ENCODE measurements around the gene TMED9. TPM values are rescaled to one million over a fixed set of nuclear protein-coding genes. Genes with fewer than 3 reads are reported as not detected.

Gene TMED9
- total and polyA plus RNA-seq, 11 donors: 46.2 to 321 (median 77.0) TPM

DNA sequence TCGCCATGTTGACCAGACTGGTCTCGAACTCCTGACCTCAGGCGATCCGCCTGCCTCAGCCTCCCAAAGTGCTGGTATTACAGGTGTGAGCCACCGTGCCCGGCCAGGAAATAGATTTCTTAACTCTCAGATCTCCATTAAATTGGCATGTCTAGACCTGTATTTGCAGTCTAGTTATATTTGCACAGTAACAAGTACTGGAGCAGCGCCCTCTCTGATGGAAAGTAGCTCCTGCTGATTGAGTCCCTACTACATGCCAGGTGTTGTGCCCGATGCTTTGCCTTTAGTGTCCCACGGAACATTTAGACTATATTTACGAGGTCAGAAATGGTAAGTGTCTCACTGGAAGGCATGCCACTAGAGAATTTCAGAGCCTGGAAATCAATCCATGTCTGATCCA lies 15.8 kb upstream of the TMED9 start:
- Histone ChIP-seq H3K9me3 (no peaks in the 10 kb centered on the region), H3K4me1 (no peaks in the 10 kb centered on the region), H3K4me3 (no peak overlapping the region), H3K36me3 (no peaks in the 10 kb centered on the region), H3K27me3 (no peaks in the 10 kb centered on the region), H3K27ac (no peak overlapping the region)
- 76 to 89% (median 86%) methylated on average over 10 of the region's 10 CpGs for WGBS, 4 donors
- intact Hi-C loops (cut with DNase I): no loop called here
- DNase-seq (no peak), ATAC-seq (no peak)
- no peak for TF ChIP-seq POLR2A (IDR thresholded peaks at IDR 0.05)
- TF ChIP-seq, protein P1, sequence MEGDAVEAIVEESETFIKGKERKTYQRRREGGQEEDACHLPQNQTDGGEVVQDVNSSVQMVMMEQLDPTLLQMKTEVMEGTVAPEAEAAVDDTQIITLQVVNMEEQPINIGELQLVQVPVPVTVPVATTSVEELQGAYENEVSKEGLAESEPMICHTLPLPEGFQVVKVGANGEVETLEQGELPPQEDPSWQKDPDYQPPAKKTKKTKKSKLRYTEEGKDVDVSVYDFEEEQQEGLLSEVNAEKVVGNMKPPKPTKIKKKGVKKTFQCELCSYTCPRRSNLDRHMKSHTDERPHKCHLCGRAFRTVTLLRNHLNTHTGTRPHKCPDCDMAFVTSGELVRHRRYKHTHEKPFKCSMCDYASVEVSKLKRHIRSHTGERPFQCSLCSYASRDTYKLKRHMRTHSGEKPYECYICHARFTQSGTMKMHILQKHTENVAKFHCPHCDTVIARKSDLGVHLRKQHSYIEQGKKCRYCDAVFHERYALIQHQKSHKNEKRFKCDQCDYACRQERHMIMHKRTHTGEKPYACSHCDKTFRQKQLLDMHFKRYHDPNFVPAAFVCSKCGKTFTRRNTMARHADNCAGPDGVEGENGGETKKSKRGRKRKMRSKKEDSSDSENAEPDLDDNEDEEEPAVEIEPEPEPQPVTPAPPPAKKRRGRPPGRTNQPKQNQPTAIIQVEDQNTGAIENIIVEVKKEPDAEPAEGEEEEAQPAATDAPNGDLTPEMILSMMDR (IDR thresholded peaks at IDR 0.05): no peak

DNA sequence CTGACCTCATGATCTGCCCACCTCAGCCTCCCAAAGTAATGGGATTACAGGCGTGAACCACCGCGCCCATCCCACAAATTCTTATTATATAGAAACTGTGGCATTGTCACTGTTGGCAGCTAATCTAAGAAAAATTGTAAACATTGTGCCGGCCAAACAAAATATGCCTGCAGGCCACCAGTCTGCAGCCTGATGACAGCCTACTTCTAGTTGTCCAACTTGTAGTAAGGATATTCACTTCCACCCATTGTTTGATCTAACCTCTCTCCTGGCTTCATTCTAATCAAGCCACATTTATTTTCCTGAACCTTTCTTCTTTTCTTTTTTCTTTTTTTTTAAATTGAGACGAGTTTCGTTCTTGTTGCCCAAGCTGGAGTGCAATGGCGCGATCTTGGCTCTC lies 13.7 kb upstream of the TMED9 start:
- H3K27ac ChIP-seq: no peak overlapping the region
- H3K4me1 ChIP-seq: no peaks in the 10 kb centered on the region
- no peak overlapping the region for H3K4me3 ChIP-seq
- H3K9me3 ChIP-seq: no peaks in the 10 kb centered on the region
- H3K27me3 ChIP-seq: no peaks in the 10 kb centered on the region
- WGBS, 4 donors: 89 to 94% (median 90%) methylated on average over 8 of the region's 8 CpGs
- intact Hi-C loops (cut with DNase I): no loop called here
- ATAC-seq (no peak), DNase-seq (no peak)
- no peak for TF ChIP-seq POLR2A (IDR thresholded peaks at IDR 0.05)
- TF ChIP-seq, protein P1 (IDR thresholded peaks at IDR 0.05): no peak
- H3K36me3 ChIP-seq: no peaks in the 10 kb centered on the region

DNA sequence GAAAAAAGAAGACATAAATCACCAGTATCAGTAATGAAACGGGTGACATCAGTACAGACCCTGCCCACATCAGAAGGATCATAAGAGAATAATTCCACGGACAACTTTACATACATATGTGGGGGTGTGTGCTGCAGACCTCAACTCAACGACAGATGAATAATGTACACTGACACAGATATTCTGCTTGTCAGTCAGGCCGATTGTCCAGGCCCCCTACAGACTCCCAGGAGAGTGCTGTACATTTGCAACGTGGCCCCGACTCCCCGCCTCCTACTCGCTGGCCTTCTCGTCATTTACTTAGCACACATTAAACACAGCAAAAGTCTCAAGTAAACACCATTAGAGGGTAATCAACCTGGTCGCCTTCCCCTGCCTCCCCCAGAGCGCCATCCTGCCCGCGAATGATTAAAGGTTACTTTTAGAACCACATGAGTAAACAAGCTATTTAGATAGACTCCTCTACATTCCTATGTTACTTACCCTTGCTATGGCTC lies 3.5 kb upstream of the TMED9 start:
- DNase-seq: no peak
- Histone ChIP-seq H3K4me1 (peaks cover 0 to 15% (median 11%) of the 10 kb centered on the region in 12 donors), H3K36me3 (peaks cover 0 to 3% (median 2%) of the 10 kb centered on the region in 9 donors), H3K4me3 (no peak overlapping the region), H3K27me3 (peaks cover 0 to 15% (median 0%) of the 10 kb centered on the region in 9 donors), H3K27ac (no peak overlapping the region), H3K9me3 (no peaks in the 10 kb centered on the region)
- intact Hi-C loops (cut with DNase I): no loop called here
- no peak for ATAC-seq
- no peak for TF ChIP-seq POLR2A (IDR thresholded peaks at IDR 0.05)
- TF ChIP-seq, protein P1 (IDR thresholded peaks at IDR 0.05): no peak
- WGBS, 4 donors: 52 to 55% (median 54%) methylated on average over 13 of the region's 13 CpGs

DNA sequence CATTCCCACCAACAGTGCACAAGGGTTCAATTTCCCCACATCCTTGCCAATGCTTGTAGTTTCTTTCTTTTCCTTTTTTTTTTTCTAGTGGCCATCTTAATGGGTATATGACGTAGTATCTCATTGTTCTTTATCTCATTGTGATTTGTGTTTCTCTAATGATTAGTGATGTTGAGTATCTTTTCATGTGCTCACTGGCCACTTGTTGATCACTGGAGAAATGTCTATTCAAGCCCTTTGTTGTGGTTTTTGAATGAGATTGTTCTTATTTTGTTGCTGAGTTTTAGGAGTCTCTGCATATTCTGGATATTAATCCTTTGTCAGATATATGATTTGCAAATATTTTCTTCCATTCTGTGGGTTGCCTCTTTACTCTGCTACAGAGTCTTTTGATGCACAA lies 1.6 kb upstream of the TMED9 start:
- Histone ChIP-seq H3K36me3 (peaks cover 6 to 23% (median 21%) of the 10 kb centered on the region in 9 donors), H3K27me3 (peaks cover 0 to 15% (median 0%) of the 10 kb centered on the region in 9 donors), H3K4me3 (no peak overlapping the region), H3K9me3 (no peaks in the 10 kb centered on the region), H3K27ac (no peak overlapping the region), H3K4me1 (peaks cover 0 to 20% (median 14%) of the 10 kb centered on the region in 12 donors)
- ATAC-seq (no peak), DNase-seq (no peak)
- TF ChIP-seq, protein P1 (IDR thresholded peaks at IDR 0.05): no peak
- TF ChIP-seq POLR2A (IDR thresholded peaks at IDR 0.05): no peak
- WGBS, 4 donors: 50 to 72% (median 63%) methylated on average over 1 of the region's 1 CpG
- intact Hi-C loops (cut with DNase I): loop anchor here in 5 of 10 donors (5.0 to 10.0 kb wide), 5 partner anchors 33 to 76 kb away; partner anchors contain the start of genes DDX41 (in 2 of the 5) and FAM193B (in 1 of the 5)

All from heart left ventricle (tissue), 16 donors.